Central memory CD4-positive, alpha-beta T cell (primary cell): ENCODE data around the gene MICB.

ENCODE experiments used
- DNase-seq: peaks from one replicate; pipeline ENCODE4 v3.0.0; 2022

Gene MICB

DNA sequence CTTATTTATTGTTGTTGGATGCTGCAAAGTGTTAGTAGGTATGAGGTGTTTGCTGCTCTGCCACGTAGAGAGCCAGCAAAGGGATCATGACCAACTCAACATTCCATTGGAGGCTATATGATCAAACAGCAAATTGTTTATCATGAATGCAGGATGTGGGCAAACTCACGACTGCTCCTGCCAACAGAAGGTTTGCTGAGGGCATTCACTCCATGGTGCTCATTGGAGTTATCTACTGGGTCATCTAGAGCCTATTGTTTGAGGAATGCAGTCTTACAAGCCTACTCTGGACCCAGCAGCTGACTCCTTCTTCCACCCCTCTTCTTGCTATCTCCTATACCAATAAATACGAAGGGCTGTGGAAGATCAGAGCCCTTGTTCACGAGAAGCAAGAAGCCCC, 12.1 kb downstream of the MICB start:
- DNase-seq: no peak

DNA sequence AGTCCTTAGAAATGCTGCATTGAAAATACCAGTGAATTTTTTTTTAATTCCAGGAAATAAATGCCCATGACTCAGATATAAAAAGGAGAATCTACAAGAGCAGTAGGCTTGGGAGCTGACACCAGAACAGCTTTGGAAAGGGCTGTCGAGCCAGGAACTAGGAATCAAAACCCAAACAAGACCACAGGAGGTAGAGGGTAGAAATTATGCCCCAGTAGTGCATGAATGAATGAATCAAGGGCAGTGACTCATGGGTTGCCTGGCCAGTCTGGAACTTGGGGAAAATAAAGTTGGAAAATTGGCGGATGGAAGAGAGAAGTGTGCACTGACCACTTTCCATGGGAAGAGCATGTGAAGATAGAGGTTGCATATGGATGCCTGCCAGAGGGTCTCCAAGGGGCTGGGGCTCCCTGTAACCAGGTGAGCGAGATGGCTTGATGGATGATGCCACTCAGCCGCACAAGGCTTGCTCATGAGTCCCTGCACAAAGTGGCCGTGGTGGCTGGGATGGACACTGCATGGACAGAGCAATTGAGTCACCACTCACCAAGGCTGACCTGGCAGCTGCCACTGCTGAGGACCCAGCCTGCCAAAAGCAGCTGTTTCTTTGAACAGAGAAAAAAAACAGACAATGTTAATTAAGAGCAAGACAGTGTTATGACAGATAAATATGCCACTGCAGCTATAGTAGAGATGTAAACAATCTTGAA, 15.7 kb downstream of the MICB start:
- DNase-seq: no peak

DNA sequence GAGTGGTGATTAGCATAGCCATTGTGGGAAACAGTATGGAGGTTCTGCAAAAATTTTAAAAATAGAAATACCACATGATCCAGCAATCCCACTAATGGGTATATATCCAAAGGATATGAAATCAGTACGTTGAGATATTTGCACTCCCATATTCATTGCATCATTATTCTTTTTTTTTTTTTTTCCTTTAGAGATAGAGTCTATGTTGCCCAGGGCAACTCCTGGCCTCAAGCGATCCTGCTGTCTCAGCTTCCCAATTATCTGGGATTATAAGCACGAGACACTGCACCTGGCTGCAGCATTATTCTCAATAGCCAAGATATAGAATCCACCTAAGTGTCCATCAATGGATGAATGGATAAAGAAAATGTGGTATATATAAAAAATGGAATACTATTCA, 23.9 kb downstream of the MICB start:
- DNase-seq: no peak

DNA sequence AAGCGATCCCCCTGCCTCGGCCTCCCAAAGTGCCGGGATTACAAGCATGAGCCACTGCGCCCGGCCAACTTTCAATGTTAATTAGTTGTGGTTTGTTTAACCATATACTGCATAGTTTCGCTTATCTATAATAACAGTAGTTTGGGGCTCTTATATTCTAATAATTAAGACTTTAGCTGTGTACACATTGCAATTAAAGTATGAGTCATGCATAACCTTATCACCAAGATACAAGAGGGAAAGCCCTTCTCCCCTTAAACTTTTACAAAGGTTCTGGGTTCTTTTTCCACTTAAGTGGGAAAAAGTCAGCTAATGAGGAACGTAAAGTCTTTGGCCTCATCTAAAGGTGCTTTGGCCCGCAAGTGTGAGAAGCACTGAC, 27.6 kb downstream of the MICB start:
- DNase-seq: no peak

DNA sequence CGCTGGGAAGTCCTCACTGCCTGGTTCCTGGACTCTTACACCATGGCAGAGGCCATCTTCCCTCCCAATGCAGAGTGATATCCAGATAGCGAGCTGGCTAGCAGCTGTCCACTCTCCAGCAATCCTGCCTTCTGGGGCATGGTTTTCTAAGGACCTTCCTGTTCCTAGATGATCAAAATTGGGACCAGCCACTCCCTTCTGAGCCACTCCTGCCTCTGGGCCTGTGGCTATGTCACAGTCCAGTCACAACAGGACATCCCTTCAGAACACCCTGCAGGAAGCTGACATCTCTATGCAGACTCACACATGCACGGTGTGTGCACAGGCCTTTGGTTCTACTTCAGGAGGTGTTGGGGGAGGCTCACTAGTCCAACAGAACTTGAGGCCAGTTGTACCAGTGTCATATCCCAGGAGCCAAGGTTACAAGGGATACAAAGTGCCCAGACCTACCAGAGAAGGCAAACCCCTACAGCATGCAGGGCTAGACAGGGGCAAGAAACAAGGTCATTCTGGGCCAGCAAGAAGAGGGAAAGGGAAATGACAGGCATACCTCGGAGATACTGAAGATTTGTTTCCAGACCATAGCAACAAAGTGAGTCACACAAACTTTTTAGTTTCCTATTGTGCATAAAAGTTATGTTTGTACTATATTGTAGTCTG, 28.1 kb downstream of the MICB start:
- no peak for DNase-seq

DNA sequence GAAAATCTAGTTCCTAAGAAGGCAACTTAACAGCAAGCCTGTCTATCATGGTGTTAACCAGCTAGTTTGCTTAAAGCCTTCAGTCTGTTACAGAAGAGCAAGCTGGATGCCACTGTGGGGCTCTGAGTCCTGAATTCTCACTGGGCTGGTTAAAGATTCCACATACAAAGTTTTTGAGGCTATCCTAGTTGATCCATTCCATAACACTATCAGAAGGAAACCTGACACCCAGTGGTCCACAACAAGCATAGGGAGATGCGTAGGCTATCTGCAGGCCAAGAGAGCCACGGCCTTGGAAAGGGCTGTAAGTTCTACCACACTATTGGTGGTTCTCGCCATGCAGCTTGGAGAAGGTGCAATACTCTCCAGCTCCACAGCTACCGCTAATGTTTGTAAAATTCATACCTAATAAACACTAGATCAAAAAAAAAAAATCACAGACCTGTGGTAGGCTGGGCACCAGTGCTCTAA, 30.4 kb downstream of the MICB start:
- no peak for DNase-seq

DNA sequence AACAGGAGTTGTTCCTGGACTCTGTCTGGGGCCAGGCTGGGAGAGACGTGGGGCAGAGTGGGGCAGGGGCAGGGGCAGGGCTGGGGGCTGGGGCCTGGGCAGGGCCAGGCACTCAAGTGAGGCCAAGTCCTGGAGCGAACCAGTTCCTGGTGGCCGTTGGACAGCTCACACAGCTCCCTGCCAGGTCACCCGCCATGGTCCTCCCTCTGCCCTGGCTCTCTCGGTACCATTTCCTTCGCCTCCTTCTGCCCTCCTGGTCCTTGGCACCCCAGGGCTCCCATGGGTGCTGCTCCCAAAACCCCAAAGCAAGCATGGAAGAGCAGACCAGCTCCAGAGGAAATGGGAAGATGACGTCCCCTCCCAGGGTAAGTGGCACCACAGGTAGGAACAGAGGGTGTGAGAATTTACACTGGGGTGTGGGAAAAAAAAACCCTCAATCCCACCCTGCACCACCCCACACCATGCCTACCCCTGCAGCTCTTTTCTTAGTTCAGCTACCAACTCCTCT, 30.9 kb downstream of the MICB start, which contains the start of gene MCCD1:
Gene MCCD1 (plus strand): TSS at position 142 of the 508 bp plus-strand sequence. CDS start 53 bp downstream, at position 195.
- no peak for DNase-seq

DNA sequence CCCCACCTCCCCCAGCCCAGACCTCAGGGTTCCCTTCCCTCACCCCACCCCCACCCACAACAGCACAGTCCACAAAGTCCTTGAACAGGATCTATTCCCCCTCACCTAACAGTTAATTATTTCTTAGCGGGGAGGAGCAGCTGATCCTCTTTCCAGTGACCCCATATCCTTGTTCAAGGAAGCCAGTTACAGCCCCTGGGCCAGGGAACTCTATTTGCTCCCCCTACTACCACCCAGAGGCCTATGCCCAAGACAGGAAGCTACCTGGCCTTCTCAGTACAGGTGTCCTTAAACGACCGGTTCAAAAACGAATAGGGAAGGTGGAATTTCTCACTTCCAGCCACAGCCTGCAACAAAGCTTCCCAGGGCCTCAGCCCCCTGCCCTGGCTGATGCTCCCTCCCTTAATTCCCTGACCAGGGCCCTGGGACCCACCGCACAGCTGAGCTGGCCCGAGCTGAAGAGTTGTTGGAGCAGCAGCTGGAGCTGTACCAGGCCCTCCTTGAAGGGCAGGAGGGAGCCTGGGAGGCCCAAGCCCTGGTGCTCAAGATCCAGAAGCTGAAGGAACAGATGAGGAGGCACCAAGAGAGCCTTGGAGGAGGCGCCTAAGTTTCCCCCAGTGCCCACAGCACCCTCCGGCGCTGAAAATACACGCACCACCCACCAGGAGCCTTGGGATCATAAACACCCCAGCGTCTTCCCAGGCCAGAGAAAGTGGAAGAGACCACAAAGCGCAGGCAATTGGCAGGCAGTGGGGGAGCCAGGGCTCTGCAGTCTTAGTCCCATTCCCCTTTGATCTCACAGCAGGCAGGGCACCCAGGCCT, 31.6 kb downstream of the MICB start:
- no peak for DNase-seq

DNA sequence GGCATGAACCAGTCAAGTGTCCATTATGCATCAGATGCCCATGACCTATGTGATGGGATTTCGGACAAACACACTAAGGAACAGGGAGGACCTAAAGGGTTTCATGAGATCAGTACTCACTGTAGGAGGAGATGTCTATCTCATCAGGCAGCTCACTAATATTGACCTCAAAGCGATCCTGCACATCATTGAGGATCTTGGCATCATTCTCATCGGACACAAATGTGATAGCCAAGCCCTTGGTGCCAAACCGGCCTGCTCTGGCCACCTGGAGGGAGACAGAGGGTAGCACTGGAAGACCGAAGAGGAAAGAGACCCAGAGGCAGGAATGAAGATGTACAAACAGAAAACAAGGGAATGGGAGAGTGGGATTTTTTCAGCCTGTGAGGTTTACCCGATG, 32.7 kb downstream of the MICB start:
- DNase-seq: no peak

DNA sequence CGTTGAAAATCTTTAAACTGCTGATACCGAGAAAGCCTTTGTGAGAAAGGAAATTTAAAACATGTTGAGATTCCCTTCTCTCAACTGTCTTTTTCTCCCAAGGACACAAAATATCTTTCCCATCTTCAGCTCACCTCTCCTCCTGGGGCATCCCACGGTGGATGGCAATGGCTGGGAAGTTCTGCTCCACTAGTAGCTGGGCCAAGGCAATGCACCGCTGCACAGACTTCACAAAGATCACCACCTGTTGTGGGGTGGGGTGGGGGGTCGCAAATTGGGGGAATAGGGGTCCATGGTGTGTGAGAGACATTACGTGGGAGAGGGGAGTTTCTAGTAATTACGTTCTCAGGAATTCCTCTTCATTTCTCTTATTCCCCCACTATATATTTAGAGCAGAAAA, 33.2 kb downstream of the MICB start:
- DNase-seq: no peak

DNA sequence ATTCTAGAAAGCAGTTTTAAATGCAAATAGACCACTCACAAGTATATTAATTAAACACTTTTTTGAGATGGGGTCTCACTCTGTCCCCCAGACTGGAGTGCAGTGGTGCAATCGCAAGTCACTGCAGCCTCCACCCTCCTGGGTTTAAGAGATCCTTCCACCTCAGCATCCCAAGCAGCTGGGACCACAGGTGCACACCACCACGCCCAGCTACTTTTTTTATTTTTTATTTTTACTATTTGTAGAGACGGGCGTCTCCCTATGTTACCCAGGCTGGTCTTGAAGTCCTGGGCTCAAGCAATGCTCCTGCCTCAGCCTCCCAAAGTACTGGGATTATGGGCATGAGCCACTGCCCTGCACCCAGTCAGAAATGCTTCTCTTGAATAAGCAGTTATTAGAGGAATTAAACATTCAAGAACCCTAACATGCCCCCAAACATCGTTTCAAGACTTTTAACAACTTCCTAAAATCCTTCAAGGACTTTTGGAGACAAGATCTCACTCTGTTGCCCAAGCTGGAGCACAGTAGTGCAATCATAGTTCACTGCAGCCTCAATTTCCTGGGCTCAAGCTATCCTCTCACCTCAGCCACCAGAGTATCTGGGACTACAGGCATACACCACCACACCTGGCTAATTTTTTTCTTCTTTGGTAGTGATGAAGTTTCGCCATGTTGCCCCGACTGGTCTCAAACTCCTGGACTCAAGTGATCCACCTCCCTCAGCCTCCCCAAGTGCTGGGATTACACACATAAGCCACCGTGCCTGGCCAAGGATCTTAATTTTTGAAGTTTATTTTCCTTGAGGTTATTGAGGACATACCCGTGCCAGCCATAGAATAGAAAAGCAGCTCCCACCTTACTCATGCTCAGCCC, 34.1 kb downstream of the MICB start:
- DNase-seq: no peak

DNA sequence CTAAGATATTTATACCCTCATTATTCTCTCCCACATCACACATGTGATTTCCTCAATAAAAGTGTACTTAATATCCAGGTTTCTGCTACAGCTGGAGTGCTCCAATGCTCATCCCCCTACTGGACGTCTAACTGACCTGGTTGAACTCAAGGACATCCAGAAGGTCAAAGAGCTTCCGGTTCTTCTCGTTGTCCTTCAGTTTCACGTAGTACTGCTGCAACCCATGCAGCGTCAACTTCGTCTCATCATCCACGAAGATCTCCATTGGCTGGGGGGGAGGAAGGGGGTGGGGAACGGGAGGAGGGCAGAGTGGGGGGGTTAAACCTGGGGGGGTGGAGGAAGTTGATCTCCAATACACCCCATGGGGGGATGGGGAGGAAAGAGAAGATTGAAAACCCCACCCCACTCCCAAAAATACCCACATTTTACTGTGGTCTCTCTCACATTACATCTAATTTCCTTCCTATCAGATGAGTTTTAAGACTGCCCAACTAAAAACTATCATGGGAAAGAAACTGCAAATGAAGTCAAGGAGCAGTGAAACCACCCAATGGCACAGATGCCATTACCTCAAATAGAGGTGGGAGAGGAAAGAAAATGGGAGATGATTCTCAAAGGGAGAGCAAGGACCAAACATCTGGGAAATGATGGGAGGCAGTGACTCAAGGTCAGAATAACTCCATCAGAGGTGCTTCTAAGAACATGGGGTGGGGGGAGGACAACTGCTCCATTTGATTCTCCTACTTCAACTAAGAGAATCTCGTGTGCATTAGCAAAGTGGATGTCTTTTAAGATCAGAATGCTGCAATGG, 34.9 kb downstream of the MICB start:
- no peak for DNase-seq

DNA sequence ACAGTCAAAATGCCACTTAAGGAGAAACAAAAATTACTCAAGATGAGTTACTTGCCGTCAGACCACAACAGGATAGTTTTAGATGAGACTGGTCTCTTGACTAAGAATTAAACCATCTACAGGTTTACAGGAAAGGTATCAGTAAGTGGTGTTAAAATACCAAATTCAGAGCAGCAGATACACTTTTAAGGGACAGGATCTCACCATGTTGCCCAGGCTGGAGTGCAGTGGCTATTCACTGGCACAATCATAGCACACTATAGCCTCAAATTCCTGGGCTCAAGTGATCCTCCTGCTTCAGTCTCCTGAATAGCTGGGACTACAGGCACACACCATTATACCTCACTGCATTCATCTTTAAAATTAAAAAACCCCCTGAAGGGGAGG, 35.5 kb downstream of the MICB start:
- no peak for DNase-seq

DNA sequence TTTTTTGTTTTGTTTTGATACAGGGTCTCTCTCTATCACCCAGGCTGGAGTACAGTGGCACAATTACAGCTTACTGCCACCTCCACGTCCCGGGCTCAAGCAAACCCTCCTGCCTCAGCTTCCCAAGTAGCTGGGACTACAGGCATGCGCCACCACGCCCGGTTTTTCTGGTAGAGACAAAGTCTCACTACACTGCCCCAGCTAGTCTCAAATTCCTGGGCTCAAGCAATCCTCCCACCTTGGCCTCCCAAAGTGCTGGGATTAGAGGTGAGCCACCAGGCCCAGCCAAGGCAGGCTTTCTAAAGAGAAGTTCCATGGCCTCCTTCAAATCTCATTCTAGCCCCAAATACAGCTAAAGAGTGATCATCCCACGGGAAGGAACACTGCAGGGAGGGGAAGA, 36.1 kb downstream of the MICB start:
- no peak for DNase-seq

DNA sequence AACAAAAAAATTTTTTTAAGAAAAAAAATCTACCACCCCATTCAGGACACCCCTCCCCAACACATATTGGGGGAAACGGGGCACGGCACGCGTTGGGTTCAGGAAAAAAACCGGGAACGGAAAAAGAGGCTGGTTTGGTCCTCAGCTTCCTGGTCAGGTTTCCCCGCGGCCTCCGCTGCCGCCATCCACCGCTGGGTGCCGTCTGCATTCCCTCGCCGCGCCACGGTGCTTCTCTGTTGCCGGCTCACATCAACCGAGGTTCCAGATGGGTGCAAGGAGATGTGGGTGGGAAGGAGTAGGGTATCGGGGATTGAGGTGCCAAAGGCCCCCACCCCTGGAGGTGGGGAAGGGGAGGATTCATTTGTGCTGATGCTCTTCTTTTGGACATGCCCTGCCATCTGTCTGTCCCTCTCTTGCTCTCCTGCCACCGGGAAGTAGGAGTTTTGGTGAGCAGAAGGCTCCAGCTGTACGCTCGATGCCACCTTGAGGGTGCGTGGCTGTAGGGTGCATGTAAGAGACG, 36.6 kb downstream of the MICB start:
- no peak for DNase-seq

DNA sequence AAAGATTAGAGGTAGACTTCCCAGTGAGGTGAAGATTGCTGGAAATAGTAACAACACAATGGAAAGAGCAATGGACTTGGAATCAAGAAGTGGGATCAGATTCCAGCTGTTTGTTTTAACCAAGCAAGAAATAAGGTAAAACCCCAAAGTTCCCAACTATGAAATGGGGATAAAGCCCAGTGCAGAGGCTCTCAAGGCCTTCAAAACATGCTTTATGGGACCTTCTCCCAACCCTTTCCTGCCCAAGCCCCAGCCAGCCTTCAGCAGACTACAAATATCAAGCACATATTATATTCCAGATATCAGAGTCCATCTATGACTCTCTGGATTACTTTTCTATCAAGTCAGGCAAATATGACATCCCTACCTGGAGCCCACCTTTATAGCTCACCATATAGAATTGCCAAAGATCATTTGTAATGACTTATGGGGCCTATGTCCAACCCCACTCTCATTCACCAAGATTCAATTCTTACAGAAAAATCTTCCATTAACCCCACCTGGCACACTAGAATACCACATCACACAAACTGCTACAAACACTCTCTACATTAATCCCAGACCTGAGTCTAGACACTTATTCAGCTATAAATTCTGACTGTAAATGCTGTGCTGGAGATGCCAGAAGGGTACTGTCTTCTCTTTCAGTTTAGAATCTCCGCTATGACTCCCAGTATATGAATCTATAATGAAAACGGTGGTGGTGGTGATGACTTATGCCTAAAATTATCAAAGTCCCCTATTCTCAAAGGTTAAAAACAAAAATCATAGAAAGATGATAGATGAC, 37.8 kb downstream of the MICB start:
- DNase-seq: no peak

DNA sequence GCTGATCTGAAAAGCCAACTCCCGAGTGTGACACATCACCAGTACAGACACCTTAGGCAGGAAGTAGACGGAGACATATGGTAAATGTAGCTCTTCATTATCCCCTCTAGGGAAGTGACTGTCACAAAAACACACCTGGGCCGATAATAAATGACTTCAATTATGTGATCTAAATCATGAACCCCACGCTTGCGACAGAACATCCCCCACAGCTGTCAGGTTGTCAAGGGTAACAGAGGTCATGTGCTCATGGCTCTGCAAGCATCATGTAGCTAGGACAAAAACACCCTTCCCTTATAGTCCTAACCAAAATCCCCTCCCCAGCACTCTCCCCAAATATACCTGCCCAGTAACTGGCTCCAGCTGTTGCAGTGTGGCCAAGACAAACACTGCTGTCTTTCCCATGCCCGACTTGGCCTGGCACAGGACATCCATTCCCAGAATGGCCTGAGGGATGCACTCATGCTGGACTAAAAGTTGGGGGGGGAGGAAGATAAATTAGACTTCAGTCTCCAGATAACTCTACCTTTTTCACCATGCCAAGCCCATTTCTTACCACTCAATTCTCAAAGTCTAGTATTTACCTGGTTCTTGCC, 41.0 kb downstream of the MICB start:
- DNase-seq: no peak

DNA sequence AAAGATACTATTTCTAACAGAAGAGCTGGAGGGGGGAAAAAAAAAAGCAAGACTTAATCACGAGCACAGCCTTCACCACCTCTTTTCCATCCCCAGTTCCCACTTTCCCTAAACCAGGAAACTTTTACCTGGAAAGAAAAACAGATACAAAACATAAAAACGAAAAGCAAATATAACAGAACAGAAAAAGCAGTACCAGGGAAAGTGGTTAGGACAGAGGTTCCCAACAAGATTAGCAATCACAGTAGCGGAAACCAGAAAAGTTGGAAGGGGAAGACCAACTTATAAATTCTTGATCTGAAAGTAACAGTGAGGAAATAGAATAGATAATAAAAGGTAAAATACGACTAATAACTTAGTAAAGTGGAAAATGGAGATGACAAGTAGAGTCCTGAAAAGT, 42.7 kb downstream of the MICB start:
- DNase-seq: no peak

DNA sequence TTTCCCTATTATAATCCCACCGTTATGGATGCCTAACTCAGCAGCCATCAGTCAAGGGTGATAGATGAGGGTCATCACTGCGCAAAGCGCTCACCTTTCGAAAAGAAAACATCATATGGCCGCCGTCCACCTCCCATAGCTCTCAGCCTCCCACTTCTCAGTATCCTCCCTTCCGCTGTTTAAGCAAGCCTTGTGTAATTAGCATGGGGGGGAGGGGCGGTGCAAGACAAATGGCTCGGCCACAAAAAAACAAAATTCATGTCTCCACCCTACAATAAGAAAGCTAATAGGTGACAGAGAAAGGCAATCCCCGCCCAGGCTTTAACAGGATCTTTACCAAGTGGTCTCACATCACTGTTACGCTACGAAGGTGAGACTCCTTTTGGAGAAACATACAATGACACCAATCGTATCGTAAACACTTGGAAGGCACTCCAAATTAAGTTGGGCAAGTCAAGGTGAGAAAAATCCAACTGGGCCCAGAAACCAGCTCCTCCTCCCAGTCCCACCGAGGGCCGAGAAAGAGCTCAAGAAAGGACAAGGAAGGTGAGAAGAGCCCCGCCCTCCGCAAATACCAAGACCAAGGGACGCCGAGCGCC, 43.2 kb downstream of the MICB start:
- peak; percentile 81 for DNase-seq
